SK-N-SH (cell line): ENCODE measurements around the gene SDCCAG8. TPM values are rescaled to one million over a fixed set of nuclear protein-coding genes. Genes with fewer than 3 reads are reported as not detected.

Experiments
- CTCF ChIA-PET: fragments of 300-600, 350-600 bp; formaldehyde crosslinking; extraction: SDS; loops from one replicate; lab custom pipeline; 2021; lab: Yijun Ruan, JAX
- POLR2A ChIA-PET: fragments of 350-600 bp; sonication (Branson Sonifier 250); formaldehyde crosslinking; extraction: SDS; loops from one replicate; lab custom pipeline; 2020; ENCODE audit warnings: antibody characterized with exemption, inconsistent platforms; lab: Yijun Ruan, JAX
- DNase-seq: peaks from one replicate; pipeline ENCODE4 v3.0.0; 2012
- H2AFZ ChIP-seq: fragments of 200-600 bp; sonication (generic); 2 replicates; pipeline ENCODE4 v1.8.1; 2016; ENCODE audit warnings: antibody characterized with exemption, mild to moderate bottlenecking, low read depth
- H3F3A ChIP-seq: fragments of 200-600 bp; sonication (generic); replicated peaks from 2 replicates; pipeline ENCODE3; 2016; ENCODE audit warnings: antibody characterized with exemption, mild to moderate bottlenecking; ENCODE audit not compliant: insufficient read depth
- H3K27ac ChIP-seq, 2 experiments: fragments of 200-500 bp in 1 of 2; fragments of 200-600 bp in 1 of 2; sonication (Bioruptor generic) in 1 of 2; sonication (generic), shearing (Covaris generic) in 1 of 2; 2 replicates each; pipeline versions ENCODE4 v1.5.1 to v1.6.1; 2014 to 2016; ENCODE audit warnings: low read depth in 2 of 2, inconsistent platforms in 1 of 2, low read length in 1 of 2, mild to moderate bottlenecking in 1 of 2, mixed read lengths in 1 of 2
- H3K27me3 ChIP-seq: fragments of 200-600 bp; sonication (generic), shearing (Covaris generic); 2 replicates; pipeline ENCODE4 v1.6.1; 2016; ENCODE audit warnings: mixed run types; ENCODE audit not compliant: insufficient read depth
- H3K36me3 ChIP-seq, 2 experiments: fragments of 200-500 bp in 1 of 2; fragments of 200-600 bp in 1 of 2; sonication (Bioruptor generic) in 1 of 2; sonication (generic) in 1 of 2; replicated peaks in 1 of 2; 2 replicates each; pipeline versions ENCODE3 to v1.5.1; 2014 to 2016; ENCODE audit warnings: low read length in 1 of 2, mild to moderate bottlenecking in 1 of 2; ENCODE audit not compliant: insufficient read depth in 2 of 2, control insufficient read depth in 1 of 2
- H3K4me1 ChIP-seq, 2 experiments: fragments of 200-500 bp in 1 of 2; fragments of 200-600 bp in 1 of 2; sonication (Bioruptor generic) in 1 of 2; sonication (generic), shearing (Covaris generic) in 1 of 2; 2 replicates each; pipeline versions ENCODE4 v1.5.1 to v1.6.1; 2014 to 2016; ENCODE audit warnings: low read depth in 1 of 2, low read length in 1 of 2, mixed run types in 1 of 2; ENCODE audit not compliant: insufficient read depth in 2 of 2, control insufficient read depth in 1 of 2
- H3K4me2 ChIP-seq: fragments of 200-600 bp; sonication (generic), shearing (Covaris generic); 2 replicates; pipeline ENCODE4 v1.6.1; 2017; ENCODE audit warnings: mixed run types
- H3K4me3 ChIP-seq, 2 experiments: fragments of 200-500 bp in 1 of 2; fragments of 200-600 bp in 1 of 2; sonication (Bioruptor generic) in 1 of 2; sonication (generic), shearing (Covaris generic) in 1 of 2; 2 replicates each; pipeline versions ENCODE4 v1.5.1 to v1.8.1; 2014 to 2016; ENCODE audit warnings: low read depth in 2 of 2, inconsistent platforms in 1 of 2, low read length in 1 of 2, mild to moderate bottlenecking in 1 of 2, mixed read lengths in 1 of 2, moderate library complexity in 1 of 2
- H3K79me2 ChIP-seq: fragments of 200-600 bp; sonication (generic); 2 replicates; pipeline ENCODE4 v1.8.1; 2017; ENCODE audit warnings: mild to moderate bottlenecking; ENCODE audit not compliant: insufficient read depth
- H3K9ac ChIP-seq: fragments of 200-600 bp; sonication (generic); 2 replicates; pipeline ENCODE4 v1.6.1; 2017; ENCODE audit warnings: mixed run types
- H3K9me2 ChIP-seq: fragments of 200-600 bp; sonication (generic); 2 replicates; pipeline ENCODE4 v1.6.1; 2017; ENCODE audit warnings: mixed run types
- H3K9me3 ChIP-seq: fragments of 200-600 bp; sonication (generic); 2 replicates; pipeline ENCODE4 v1.6.1; 2017; ENCODE audit warnings: mixed run types, mild to moderate bottlenecking, moderate library complexity
- H4K20me1 ChIP-seq: fragments of 200-600 bp; sonication (generic); 2 replicates; pipeline ENCODE4 v1.6.1; 2017; ENCODE audit warnings: mild to moderate bottlenecking, mixed run types; ENCODE audit not compliant: insufficient read depth
- CHD2 ChIP-seq: fragments of 150-350 bp; IDR thresholded peaks from 2 replicates; pipeline ENCODE4 v1.6.1; 2018; ENCODE audit warnings: low read length; ENCODE audit not compliant: partially characterized antibody
- EZH2phosphoT487 ChIP-seq: fragments of 200-600 bp; sonication (generic); IDR thresholded peaks from 2 replicates; pipeline ENCODE4 v1.6.1; 2017; ENCODE audit warnings: low read depth, mixed run types, mild to moderate bottlenecking, antibody characterized with exemption, moderate library complexity, borderline replicate concordance
- FOSL2 ChIP-seq: IDR thresholded peaks from 2 replicates; pipeline ENCODE4 v1.4.0; 2012; ENCODE audit warnings: low read depth, mild to moderate bottlenecking, moderate library complexity, borderline replicate concordance
- FOXM1 ChIP-seq: IDR thresholded peaks from 2 replicates; pipeline ENCODE4 v1.4.0; 2012; ENCODE audit warnings: low read depth, mild to moderate bottlenecking
- IRF3 ChIP-seq: fragments of 150-350 bp; IDR thresholded peaks from 2 replicates; pipeline ENCODE4 v1.6.1; 2016; ENCODE audit warnings: mild to moderate bottlenecking, low read depth, low read length
- JUND ChIP-seq: IDR thresholded peaks from 2 replicates; pipeline ENCODE4 v1.4.0; 2012
- MEF2A ChIP-seq: IDR thresholded peaks from 2 replicates; pipeline ENCODE4 v1.4.0; 2012; ENCODE audit warnings: low read depth, borderline replicate concordance
- NRF1 ChIP-seq: IDR thresholded peaks from 2 replicates; pipeline ENCODE4 v1.6.1; 2012; ENCODE audit warnings: low read depth, mild to moderate bottlenecking, low read length
- PBX3 ChIP-seq: IDR thresholded peaks from 2 replicates; pipeline ENCODE4; 2012
- REST ChIP-seq: IDR thresholded peaks from 2 replicates; pipeline ENCODE4 v1.6.1; 2012; ENCODE audit warnings: mild to moderate bottlenecking, low read depth, low read length, moderate library complexity
- RFX5 ChIP-seq: IDR thresholded peaks from 2 replicates; pipeline ENCODE4 v1.6.1; 2012; ENCODE audit warnings: mild to moderate bottlenecking, improper control_type of control experiment, low read length
- SMC3 ChIP-seq: IDR thresholded peaks from 2 replicates; pipeline ENCODE4 v1.6.1; 2012; ENCODE audit warnings: low read depth, low read length, improper control_type of control experiment
- TAF1 ChIP-seq: IDR thresholded peaks from 2 replicates; pipeline ENCODE4 v1.6.1; 2012; ENCODE audit warnings: low read depth, mild to moderate bottlenecking, low read length, moderate library complexity, borderline replicate concordance
- TCF12 ChIP-seq: IDR thresholded peaks from 2 replicates; pipeline ENCODE4 v1.4.0; 2012
- YY1 ChIP-seq: IDR thresholded peaks from 2 replicates; pipeline ENCODE4 v1.4.0; 2012; ENCODE audit warnings: low read depth, mild to moderate bottlenecking
- WGBS: methylation state at CpG from one replicate; pipeline ENCODE4 v1.1.6; 2017; ENCODE audit warnings: low lambda C conversion rate; 5-methylcytosine and 5-hydroxymethylcytosine counted together
- polyA plus RNA-seq, 3 experiments: library from polyadenylated mRNA; depleted of rRNA; stranded (reverse); fragments of >200 nt; gene quantifications; 2 replicates each; pipeline ENCODE4 v1.2.3, GENCODE V29; 2012
- TF ChIP-seq, protein P1 (sequence below): IDR thresholded peaks from 2 replicates; pipeline ENCODE4 v1.4.0; 2012; ENCODE audit warnings: low read depth, borderline replicate concordance
- TF ChIP-seq, protein P2 (sequence below): fragments of 150-350 bp; IDR thresholded peaks from 2 replicates; pipeline ENCODE4 v1.6.1; 2017; ENCODE audit warnings: antibody characterized with exemption, low read length, low read depth, borderline replicate concordance

The SDCCAG8 gene
- polyA plus RNA-seq, 1 of the 3 experiments (the other 2 are of a cell fraction), result 22.7 TPM

DNA sequence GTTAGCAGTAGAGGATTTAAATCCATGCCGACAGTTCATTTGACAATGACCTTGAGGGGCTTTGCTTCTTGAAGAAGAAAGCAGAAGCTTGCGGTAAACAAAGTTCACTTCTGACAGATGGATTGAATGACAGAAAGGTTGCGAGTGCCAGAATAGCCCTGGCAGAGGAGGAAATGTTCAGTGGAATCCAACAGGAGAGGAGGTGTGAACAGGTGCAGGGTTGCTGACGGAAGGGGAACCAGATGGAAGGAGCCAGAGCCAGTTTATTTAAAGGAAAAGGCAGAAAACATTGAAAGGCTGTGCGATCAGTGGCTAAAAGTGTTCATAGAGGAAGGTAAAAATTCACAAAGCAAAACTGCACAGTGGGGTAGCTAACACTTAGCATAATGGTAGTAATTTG is 141.0 kb downstream of the SDCCAG8 start:
- no peaks in the 10 kb centered on the region for H3F3A ChIP-seq
- CTCF ChIA-PET, result interaction anchor here (0.8 to 2.6 kb wide), 2 partner anchors 12 to 351 kb away, joined by 3 to 8 read pairs; no protein-coding TSS in a partner anchor
- H4K20me1 ChIP-seq, result no peaks in the 10 kb centered on the region
- H3K36me3 ChIP-seq, result peaks cover 5 to 23% of the 10 kb centered on the region in 2 experiments
- no peak for DNase-seq
- no peak overlapping the region for H3K9ac ChIP-seq
- WGBS, result 94% methylated on average over 5 of the region's 5 CpGs
- H3K27ac ChIP-seq, result no peak overlapping the region
- no peaks in the 10 kb centered on the region for H3K27me3 ChIP-seq
- POLR2A ChIA-PET, result no interaction called here
- no peaks in the 10 kb centered on the region for H3K9me3 ChIP-seq
- no peaks in the 10 kb centered on the region for H3K9me2 ChIP-seq
- H3K4me2 ChIP-seq, result no peak overlapping the region
- H3K4me3 ChIP-seq, result no peak overlapping the region
- TF ChIP-seq FOSL2 (no peak), TCF12 (no peak), IRF3 (no peak), PBX3 (no peak), CHD2 (no peak), SMC3 (no peak), REST (no peak), EZH2phosphoT487 (no peak), NRF1 (no peak), FOXM1 (no peak), JUND (no peak), RFX5 (no peak), TAF1 (no peak), YY1 (no peak), MEF2A (no peak)
- TF ChIP-seq, protein P1, sequence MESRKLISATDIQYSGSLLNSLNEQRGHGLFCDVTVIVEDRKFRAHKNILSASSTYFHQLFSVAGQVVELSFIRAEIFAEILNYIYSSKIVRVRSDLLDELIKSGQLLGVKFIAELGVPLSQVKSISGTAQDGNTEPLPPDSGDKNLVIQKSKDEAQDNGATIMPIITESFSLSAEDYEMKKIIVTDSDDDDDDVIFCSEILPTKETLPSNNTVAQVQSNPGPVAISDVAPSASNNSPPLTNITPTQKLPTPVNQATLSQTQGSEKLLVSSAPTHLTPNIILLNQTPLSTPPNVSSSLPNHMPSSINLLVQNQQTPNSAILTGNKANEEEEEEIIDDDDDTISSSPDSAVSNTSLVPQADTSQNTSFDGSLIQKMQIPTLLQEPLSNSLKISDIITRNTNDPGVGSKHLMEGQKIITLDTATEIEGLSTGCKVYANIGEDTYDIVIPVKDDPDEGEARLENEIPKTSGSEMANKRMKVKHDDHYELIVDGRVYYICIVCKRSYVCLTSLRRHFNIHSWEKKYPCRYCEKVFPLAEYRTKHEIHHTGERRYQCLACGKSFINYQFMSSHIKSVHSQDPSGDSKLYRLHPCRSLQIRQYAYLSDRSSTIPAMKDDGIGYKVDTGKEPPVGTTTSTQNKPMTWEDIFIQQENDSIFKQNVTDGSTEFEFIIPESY, result no peak
- TF ChIP-seq, protein P2, sequence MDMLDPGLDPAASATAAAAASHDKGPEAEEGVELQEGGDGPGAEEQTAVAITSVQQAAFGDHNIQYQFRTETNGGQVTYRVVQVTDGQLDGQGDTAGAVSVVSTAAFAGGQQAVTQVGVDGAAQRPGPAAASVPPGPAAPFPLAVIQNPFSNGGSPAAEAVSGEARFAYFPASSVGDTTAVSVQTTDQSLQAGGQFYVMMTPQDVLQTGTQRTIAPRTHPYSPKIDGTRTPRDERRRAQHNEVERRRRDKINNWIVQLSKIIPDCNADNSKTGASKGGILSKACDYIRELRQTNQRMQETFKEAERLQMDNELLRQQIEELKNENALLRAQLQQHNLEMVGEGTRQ, result no peak
- H2AFZ ChIP-seq, result no peak overlapping the region
- H3K79me2 ChIP-seq, result no peaks in the 10 kb centered on the region
- H3K4me1 ChIP-seq, result peaks cover 0 to 3% of the 10 kb centered on the region in 2 experiments; a peak in 2 of 4 replicates
